ENCODE data around the gene ZNF625.
"Not testable (repeated sequence)": the region's sequence is repeated elsewhere in the genome, so short reads cannot be mapped to it uniquely, and the experiment has no call there.

Gene ZNF625

DNA sequence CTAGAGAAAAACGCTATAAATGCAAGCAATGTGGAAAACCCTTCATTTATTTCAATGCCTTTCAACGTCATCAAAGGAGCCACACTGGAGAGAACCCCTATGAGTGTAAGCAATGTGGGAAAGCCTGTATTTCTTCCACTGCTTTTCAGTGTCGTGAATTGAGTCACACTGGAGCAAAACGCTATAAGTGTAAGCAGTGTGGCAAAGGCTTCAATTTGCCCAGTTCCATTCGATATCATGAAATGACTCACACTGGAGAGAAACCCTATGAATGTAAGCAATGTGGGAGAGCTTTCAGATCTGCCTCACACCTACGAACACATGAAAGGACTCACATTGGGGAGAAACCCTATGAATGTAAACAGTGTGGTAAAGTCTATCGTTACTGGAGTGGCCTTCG is 43.8 kb downstream of the ZNF625 start:
- ChIA-PET CTCF (no interaction called here), POLR2A (ENCODE audit: low non-redundant PET) (no interaction called here)
- H3K27ac ChIP-seq: no peak overlapping the region
- DNase-seq (ENCODE audit: low spot score): no peak
- TF ChIP-seq, protein P1, sequence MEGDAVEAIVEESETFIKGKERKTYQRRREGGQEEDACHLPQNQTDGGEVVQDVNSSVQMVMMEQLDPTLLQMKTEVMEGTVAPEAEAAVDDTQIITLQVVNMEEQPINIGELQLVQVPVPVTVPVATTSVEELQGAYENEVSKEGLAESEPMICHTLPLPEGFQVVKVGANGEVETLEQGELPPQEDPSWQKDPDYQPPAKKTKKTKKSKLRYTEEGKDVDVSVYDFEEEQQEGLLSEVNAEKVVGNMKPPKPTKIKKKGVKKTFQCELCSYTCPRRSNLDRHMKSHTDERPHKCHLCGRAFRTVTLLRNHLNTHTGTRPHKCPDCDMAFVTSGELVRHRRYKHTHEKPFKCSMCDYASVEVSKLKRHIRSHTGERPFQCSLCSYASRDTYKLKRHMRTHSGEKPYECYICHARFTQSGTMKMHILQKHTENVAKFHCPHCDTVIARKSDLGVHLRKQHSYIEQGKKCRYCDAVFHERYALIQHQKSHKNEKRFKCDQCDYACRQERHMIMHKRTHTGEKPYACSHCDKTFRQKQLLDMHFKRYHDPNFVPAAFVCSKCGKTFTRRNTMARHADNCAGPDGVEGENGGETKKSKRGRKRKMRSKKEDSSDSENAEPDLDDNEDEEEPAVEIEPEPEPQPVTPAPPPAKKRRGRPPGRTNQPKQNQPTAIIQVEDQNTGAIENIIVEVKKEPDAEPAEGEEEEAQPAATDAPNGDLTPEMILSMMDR (conservative IDR thresholded peaks at IDR 0.05; ENCODE audit: low read depth): no peak

DNA sequence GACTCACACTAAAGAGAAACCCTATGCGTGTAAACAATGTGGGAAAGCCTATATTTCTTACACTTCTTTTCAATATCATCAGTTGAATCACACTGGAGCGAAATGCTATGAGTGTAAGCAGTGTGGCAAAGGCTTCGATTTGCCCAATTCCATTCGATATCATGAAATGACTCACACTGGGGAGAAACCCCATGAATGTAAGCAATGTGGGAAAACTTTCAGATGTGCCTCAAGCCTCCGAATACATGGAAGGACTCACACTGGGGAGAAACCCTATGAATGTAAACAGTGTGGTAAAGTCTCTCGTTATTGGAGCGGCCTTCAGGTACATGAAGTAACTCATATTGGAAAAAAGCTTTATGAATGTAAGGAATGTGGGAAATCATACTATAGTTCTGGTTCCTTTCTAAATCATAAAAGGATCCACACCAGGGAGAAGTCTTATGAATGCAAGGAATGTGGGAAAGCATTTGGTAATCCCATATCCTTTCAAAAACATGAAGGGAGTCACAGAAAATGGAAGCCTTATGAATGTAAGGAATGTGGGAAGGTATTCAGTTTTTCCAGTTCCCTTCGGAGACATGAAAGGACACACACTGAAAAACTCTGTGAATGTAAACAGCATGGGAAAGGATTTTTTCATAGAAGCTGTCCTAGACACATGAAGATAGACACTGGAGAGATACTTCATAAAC is 44.4 kb downstream of the ZNF625 start:
- TF ChIP-seq, protein P1 (conservative IDR thresholded peaks at IDR 0.05; ENCODE audit: low read depth): no peak
- ChIA-PET POLR2A (ENCODE audit: low non-redundant PET) (no interaction called here), CTCF (interaction anchor here (0.5 kb wide), 1 partner anchor 602 kb away, joined by 7 read pairs; no protein-coding TSS in a partner anchor)
- DNase-seq (ENCODE audit: low spot score): no peak
- no peak overlapping the region for H3K27ac ChIP-seq

DNA sequence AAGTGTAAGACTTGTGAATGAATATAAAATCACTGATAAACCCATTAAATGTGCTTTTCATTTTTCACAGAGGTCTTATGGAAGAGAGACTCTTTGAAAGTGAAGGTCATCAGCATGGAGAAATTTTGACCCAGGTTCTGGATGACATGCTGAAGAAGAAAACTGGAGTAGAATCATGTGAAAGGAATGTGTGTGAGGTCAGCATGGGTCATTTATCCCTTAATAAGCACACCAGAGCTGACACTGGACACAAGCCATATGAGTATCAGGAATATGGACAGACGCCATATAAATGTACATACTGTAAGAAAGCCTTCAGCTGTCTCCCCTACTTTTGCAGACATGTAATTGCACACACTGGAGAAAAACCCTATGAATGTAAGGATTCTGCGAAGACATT is 45.4 kb downstream of the ZNF625 start:
- POLR2A ChIA-PET (ENCODE audit: low non-redundant PET): no interaction called here
- TF ChIP-seq, protein P1 (conservative IDR thresholded peaks at IDR 0.05; ENCODE audit: low read depth): no peak
- DNase-seq (ENCODE audit: low spot score): no peak
- CTCF ChIA-PET: no interaction called here
- H3K27ac ChIP-seq: no peak overlapping the region

DNA sequence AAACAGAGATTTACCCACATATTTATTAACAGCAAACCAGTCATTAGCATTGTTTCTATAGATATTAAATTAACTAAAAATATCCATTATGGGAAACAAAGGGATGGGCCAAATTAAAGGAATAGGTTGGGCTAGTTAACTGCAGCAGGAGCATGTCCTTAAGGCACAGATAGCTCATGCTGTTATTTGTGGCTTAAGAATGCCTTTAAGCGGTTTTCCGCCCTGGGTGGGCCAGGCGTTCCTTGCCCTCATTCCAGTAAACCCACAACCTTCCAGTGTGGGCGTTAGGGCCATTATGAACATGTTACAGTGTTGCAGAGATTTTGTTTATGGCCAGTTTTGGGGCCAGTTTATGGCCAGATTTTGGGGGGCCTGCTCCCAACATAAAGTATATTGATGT is 52.6 kb downstream of the ZNF625 start:
- H3K27ac ChIP-seq; DNase-seq (ENCODE audit: low spot score); CTCF ChIA-PET; POLR2A ChIA-PET (ENCODE audit: low non-redundant PET): not testable (repeated sequence)

DNA sequence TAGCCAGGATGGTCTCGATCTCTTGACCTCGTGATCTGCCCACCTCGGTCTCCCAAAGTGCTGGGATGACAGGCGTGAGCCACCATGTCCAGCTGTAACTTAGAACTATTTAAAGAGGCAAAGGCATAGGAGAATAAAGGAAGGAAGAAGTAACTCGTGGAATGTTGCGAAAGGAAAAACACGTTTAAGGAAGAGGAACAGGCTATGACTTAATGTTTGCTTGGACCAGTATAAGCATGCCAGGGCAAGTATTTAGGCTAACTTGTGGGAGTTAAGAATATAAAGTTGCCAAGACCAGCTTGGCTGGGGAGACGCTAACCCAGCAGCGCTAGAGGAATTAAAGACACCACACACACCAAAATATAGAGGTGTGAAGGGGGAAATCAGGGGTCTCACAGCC is 58.5 kb downstream of the ZNF625 start:
- no peak overlapping the region for H3K27ac ChIP-seq
- POLR2A ChIA-PET (ENCODE audit: low non-redundant PET): no interaction called here
- TF ChIP-seq, protein P1 (conservative IDR thresholded peaks at IDR 0.05; ENCODE audit: low read depth): no peak
- CTCF ChIA-PET: interaction anchor here (0.6 kb wide), 1 partner anchor 32 kb away, joined by 3 read pairs; no protein-coding TSS in a partner anchor
- DNase-seq (ENCODE audit: low spot score): no peak

DNA sequence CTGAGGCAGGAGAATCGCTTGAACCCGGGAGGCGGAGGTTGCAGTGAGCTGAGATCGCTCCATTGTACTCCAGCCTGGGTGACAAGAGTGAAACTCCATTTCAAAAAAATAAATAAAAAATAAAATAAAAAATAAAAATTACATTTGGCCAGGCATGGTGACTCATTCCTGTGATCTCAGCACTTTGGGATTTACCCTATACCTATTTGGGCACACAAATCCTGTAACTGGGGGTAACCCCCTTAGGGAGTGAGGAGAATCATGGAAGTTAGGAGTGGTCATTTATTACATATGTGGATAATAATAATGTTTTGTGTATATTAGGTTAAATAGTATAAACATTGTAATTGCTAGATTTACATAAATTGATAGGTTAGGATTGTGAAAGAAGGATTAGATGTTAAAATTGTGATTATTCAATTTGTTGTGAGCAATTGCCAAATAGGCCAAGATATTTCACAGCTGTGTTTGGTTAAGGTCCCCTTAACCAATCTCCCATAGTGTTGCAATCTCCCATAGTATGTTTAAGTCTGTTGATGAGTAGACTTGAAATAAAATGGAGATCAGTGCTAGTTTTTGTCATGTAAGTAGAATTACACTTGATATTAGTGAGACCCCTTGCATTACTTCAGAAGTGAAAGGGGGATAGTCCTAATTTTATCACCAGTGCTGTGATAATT is 61.3 kb downstream of the ZNF625 start:
- DNase-seq (ENCODE audit: low spot score): no peak
- TF ChIP-seq, protein P1 (conservative IDR thresholded peaks at IDR 0.05; ENCODE audit: low read depth): no peak
- ChIA-PET CTCF (no interaction called here), POLR2A (ENCODE audit: low non-redundant PET) (interaction anchor here (0.5 kb wide), 1 partner anchor 171 kb away, joined by 7 read pairs; no protein-coding TSS in a partner anchor)
- no peak overlapping the region for H3K27ac ChIP-seq
